ENCODE measurements around the gene TIMP4. TPM values are rescaled to one million over a fixed set of nuclear protein-coding genes. Genes with fewer than 3 reads are reported as not detected.
A peak's percentile ranks its signal among the peaks of the same experiment; 100 is the strongest.

TIMP4 gene
- total RNA-seq, 1 donor from 2014 or later: 5.2 TPM

GRCh38 chr3:12196684-12197083 lies 38.0 kb upstream of the TIMP4 start:
- intact Hi-C loops (cut with DNase I): no loop called here
- ATAC-seq (no peak), DNase-seq (no peak)
- H3K9me3 ChIP-seq: no peaks in the 10 kb centered on the region
- H3K4me3 ChIP-seq: no peak overlapping the region
- no peaks in the 10 kb centered on the region for H3K36me3 ChIP-seq
- TF ChIP-seq CTCF (IDR thresholded peaks at IDR 0.05): no peak
- peaks cover 24% of the 10 kb centered on the region for H3K4me1 ChIP-seq
- H3K27me3 ChIP-seq (ENCODE audit: low read depth): no peaks in the 10 kb centered on the region
- no peak overlapping the region for H3K27ac ChIP-seq

DNA sequence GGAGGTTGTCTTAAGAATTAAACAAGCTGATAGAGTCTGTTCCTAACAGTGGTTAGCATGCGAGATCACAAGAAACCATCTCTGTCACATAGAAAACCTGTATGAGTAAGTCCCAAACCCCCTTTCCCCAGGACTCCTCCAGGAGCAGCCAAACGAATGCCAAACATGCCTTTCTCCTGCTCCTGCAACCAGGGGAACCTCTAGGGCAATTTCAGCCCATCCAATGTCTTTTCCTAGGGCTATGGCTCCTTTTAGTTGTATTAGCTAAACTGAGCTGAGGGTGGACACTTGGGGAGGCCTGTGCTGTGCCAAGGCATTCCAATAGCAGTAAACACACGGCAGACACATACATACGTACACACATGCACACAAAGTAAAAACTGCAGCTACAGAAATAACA lies 36.5 kb upstream of the TIMP4 start:
- no peak overlapping the region for H3K4me3 ChIP-seq
- H3K27ac ChIP-seq: no peak overlapping the region
- no peaks in the 10 kb centered on the region for H3K27me3 ChIP-seq (ENCODE audit: low read depth)
- H3K36me3 ChIP-seq: no peaks in the 10 kb centered on the region
- no peak for DNase-seq
- H3K9me3 ChIP-seq: no peaks in the 10 kb centered on the region
- no peak for TF ChIP-seq CTCF (IDR thresholded peaks at IDR 0.05)
- peaks cover 24% of the 10 kb centered on the region for H3K4me1 ChIP-seq
- no peak for ATAC-seq
- intact Hi-C loops (cut with DNase I): no loop called here

- ATAC-seq: peak in 1 of 2 donors; percentile 17
- intact Hi-C loops (cut with DNase I): no loop called here
- Histone ChIP-seq H3K9me3 (no peaks in the 10 kb centered on the region), H3K27ac (no peak overlapping the region), H3K4me3 (no peak overlapping the region), H3K4me1 (peaks cover 28% of the 10 kb centered on the region), H3K36me3 (no peaks in the 10 kb centered on the region), H3K27me3 (ENCODE audit: low read depth) (no peaks in the 10 kb centered on the region)
- no peak for TF ChIP-seq CTCF (IDR thresholded peaks at IDR 0.05)
- no peak for DNase-seq
These were observed 36.0 kb upstream of the TIMP4 start for GRCh38 chr3:12194669-12195161.

DNA sequence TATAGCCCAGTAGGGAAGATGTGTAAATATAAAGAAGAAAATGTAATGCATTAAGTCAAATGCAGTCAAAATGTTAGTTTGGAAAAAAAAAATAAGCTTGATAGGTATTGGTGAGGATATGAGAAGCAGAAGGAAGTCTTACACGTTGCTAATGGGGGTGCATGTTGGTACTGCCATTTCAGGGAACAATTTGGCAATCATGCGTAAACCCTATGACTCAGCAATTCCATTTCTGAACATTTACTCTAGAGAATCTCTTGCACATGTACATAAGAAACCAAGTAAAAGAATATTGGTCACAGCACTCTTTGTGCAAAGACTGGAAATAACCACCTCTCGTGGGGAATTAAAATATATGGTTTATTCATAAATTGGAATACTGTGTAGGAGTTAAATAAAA lies 35.5 kb upstream of the TIMP4 start:
- no peaks in the 10 kb centered on the region for H3K27me3 ChIP-seq (ENCODE audit: low read depth)
- no peak overlapping the region for H3K4me3 ChIP-seq
- DNase-seq: no peak
- H3K4me1 ChIP-seq: peaks cover 33% of the 10 kb centered on the region
- no peak overlapping the region for H3K27ac ChIP-seq
- ATAC-seq: peak; percentile 61 to 74
- no peak for TF ChIP-seq CTCF (IDR thresholded peaks at IDR 0.05)
- H3K9me3 ChIP-seq: no peaks in the 10 kb centered on the region
- H3K36me3 ChIP-seq: no peaks in the 10 kb centered on the region
- intact Hi-C loops (cut with DNase I): no loop called here

GRCh38 chr3:12193485-12194165 lies 34.9 kb upstream of the TIMP4 start:
- ATAC-seq: peak; percentile 87 to 91
- Histone ChIP-seq H3K27ac (no peak overlapping the region), H3K9me3 (no peaks in the 10 kb centered on the region), H3K27me3 (ENCODE audit: low read depth) (no peaks in the 10 kb centered on the region), H3K4me3 (no peak overlapping the region), H3K36me3 (no peaks in the 10 kb centered on the region), H3K4me1 (peaks cover 39% of the 10 kb centered on the region)
- no peak for TF ChIP-seq CTCF (IDR thresholded peaks at IDR 0.05)
- no peak for DNase-seq
- intact Hi-C loops (cut with DNase I): no loop called here
